GM03348 (cell line): ENCODE data around the gene STARD13.

Experiments
- DNase-seq: peaks from one replicate; pipeline ENCODE4 v3.0.0; 2012; ENCODE audit warnings: low spot score

STARD13 gene

DNA sequence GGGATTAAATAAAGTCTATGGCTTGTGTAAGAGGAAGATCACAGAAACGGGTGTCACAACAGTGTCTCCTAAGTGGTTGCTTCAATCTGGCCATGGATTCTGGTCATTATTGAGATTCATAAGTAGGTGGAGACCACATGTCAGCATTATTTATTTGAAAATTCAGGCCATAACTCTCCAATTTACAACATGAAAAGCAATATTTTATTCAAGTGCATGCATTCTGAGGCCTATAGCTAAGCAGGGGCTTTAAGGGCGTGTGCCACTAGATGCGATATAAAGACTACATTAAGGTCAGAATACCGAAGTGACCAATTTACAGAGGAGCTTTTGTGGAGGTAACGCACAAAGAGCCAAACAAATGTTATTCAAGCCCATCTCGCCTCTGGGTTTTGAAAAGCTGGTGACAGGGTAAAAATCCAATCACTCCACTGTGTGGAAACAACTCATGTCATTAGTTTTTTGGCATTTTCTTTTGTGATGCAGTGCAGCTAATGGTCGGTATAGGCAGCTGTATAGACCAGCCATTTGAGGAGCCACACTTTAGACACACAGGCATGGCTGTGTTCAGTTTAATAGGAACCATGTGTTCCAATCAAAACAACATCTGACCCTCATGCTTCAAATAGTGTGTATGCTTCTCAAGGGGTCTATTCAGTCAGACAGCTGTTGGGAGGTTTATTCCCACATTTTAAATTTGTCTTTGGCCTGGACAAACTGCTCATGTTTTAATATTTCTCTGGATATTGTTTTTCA lies 145.6 kb downstream of the STARD13 start:
- DNase-seq, result no peak

DNA sequence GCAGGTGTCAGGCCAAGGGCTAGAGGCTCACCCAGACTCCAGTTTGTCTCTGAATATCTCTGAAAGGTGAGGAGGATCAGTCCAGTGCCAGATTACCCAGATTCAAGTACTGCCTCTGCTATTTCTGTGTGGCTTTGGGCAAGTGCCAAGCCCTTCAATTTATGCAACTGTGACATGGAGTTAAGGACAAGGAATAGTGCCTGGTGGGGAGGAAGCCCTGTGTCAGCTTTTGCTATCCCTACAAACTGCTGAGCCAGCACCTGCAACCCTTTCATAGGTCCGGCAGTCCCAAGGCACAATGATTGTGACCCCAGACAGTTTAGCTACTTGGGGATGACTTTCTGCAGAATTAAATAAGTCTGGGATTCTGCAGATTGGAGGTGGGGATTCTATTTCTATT lies 146.4 kb downstream of the STARD13 start:
- no peak for DNase-seq

DNA sequence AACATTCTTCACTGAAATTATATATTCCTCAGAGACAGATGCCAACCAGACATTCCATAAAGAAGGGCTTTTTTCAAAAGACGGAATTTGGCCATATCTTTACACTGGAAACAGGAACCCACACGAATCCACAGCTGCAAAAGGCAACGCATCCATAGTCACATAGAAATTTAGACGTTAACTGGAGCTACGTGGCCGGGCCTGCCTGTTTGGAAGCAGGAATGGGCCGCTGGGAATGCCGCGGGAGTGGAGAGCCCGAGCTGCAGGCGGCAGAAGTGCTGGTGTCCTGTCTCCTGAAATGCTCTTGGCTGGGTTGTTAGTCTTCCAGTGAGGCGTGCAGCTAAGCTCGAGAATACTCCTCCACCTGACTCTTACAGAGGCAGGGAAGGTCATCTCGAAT lies 147.1 kb downstream of the STARD13 start:
- no peak for DNase-seq

- DNase-seq, result no peak
These were observed 147.8 kb downstream of the STARD13 start for GRCh38 chr13:33137721-33138120.

GRCh38 chr13:33135097-33135496 lies 150.5 kb downstream of the STARD13 start:
- DNase-seq, result no peak

GRCh38 chr13:33134213-33134612 lies 151.3 kb downstream of the STARD13 start:
- DNase-seq, result no peak

GRCh38 chr13:33132644-33133440 lies 152.7 kb downstream of the STARD13 start:
- DNase-seq, result no peak

DNA sequence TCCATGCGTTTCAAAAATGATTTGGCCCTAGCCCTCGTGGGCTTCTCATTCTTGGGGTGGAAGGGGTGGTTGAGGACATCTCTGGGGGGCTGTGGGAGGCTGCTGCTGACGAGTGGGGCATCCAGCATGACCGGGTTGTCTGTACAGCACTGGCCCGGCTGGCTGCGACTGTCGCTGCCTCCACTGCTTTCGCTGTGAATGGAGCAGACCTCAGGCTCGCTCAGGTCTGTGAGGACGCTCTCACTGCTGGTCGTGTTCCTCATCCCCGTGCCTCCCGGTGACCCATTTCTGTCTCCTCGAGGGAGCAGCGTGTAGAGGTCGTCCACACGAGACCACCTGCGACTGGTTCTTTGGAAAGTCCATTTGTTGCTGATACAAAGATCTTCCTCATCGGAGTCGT lies 155.7 kb downstream of the STARD13 start:
- DNase-seq, result no peak

- no peak for DNase-seq
These were observed 156.3 kb downstream of the STARD13 start for GRCh38 chr13:33129094-33129832.

GRCh38 chr13:33128134-33128533 lies 157.4 kb downstream of the STARD13 start:
- DNase-seq, result no peak

GRCh38 chr13:33127009-33127551 lies 158.5 kb downstream of the STARD13 start:
- no peak for DNase-seq

DNA sequence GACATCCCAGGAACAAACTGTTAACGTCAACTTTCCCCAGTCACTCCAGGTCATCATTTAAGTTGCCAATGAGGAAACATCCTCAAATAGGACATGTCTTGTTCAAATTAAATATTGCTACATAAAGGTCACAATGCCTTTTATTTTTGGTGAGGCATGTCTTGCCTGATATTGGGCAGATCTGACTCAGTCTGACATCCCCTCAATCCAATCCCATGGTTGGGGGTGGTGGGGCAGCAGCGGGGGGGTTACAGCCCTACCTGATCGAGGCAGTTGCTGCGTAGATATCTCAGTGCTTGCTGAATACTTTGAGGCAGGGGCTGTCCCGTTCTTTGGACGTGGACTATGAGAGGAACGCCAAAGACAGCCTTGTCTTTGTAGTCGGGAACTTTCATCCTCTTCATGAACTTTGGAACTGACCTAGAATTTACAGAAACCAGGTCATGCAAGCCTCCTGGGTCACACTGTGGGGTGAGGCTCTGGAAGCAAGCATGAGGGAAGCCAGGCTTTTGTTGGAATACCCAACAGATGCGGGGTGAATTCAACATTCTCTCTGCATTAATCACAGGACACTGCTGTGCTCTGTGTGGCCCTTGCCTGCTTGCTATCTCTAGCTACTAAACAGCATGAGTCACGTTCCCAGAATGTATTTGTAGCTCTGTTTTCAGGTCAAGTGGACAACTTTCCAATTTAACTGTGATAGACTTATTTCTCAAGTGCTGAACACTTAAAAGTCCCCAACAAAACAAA lies 159.6 kb downstream of the STARD13 start:
- peak; percentile 91 for DNase-seq

- DNase-seq, result peak; percentile 21
These were observed 162.3 kb downstream of the STARD13 start for GRCh38 chr13:33123066-33123859.

DNA sequence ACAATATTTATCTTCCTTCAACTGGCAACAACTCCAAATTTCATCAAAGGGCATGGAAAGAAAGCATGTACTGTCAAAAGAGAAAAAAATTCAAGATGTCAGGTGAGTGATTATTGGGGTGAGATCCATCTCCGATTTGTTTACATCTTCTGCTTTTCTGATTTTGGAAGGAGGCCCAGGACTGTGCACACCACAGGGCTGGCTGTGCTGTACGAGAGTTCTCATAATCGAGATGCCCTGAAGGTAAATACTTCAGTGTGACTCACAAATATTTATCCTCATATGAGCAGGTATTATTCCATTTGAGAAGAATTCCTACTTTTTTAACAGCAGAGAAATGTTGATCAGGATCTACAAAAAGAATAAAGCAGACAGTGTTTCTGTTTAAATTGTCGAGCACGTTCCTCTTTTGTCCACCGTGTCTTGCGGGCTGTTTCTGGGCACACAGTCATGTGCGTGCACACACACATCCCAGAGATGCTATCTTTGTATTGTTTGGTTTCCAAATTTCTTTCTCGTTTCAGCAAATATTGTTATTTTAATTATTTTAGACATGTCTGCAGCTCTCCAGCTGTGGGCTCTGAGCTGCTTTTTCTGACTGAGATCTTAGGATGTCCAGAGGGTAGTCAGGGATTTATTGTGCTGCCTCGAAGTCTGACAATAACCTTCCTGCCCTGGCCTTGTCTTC lies 165.6 kb downstream of the STARD13 start:
- DNase-seq, result no peak

DNA sequence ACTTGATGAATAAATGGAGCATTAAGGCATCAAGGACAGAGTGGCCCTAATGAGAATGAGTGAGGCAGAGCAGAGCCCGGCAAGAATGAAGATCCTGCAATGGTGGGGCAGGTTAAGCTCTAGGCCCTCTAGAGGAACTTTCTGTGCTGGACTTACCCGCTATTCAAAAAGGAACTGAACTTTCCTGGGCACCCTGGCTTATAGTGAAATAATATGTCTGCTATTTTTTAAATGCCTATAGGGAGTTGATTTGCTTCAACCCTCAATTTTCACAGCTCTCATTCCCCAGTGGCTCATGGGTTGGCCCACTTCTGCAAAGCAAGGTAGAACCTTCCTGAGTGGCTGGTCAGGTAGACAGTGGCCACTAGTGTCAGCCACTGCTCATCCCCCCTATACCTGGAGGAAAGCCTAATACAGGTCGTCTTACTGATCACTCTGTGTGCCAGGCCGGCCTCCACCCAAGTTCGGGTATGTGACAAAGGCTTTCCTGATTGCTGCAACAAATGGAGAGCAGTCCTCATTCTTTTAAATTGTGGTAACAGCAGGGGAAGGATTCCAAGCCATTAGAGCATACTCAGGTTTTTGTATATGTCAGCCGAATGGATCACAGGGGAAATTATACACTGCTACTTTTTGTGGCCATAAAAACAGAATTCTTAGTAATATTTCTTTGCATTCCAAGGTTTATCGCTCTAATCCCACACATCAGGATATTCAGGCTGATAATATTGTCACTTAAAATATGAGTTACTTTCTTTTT lies 166.4 kb downstream of the STARD13 start:
- no peak for DNase-seq

DNA sequence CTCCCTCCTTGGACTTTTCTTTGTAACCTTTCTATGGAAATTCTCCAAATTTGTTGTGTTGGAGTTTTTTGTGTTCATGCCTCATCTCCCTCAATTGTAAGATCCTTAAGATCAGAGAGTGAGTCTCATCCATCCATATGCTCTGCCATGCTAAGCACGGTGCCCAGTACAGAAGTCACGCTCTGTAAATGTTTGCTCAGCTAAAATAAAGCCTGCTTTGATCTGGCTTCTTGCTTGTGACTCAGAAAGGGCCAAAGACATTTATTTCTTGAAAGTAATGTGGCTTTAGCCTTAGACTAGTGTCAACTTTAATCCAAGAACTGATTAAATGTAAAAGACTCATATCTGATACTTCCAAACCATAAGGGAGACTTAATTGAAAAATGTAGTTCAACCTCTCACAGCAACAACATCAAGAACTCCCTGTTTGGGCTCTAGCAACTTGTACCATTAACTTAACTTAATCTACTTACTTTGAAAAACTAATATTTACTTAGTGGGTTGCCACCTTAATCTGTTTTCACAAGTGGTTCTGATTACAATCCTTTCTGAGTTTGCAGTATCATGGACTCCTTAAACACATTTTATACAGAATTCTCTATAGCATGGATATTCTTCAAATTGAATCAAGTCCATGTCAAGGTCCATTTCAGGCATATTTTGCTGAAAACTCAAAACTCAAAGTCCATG lies 169.1 kb downstream of the STARD13 start:
- DNase-seq, result no peak

DNA sequence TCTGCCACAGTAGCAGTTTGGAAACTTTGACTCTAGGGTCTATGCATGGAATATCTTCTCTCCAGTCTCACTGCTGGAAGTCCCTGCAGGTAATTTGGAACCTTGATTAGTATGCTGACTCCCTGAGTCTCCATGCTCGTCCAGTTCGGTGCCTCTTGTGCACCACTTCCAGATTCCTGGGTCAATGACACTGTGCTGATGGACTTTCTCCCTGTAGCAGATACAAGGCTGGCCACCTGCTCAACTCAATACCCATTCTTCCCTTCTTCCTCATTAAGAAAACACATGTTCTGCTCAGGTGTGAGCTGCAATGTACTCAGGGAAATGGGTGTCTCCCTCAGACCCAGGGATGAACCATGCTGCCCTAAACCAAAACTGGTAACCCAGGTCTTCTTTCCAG lies 170.3 kb downstream of the STARD13 start:
- no peak for DNase-seq

- no peak for DNase-seq
These were observed 171.4 kb downstream of the STARD13 start for GRCh38 chr13:33114146-33114545.

- DNase-seq, result no peak
These were observed 172.8 kb downstream of the STARD13 start for GRCh38 chr13:33112766-33113165.
